NCI-H748 (cell line): Measurements from ENCODE around the gene C1orf146.
"Not testable (repeated sequence)": the region's sequence is repeated elsewhere in the genome, so short reads cannot be mapped to it uniquely, and the experiment has no call there.

Source experiments
- DNase-seq: peaks from one replicate; lab custom pipeline; 2025; ENCODE audit not compliant: unreplicated experiment; lab: John Stamatoyannopoulos, UW

Gene C1orf146, protein sequence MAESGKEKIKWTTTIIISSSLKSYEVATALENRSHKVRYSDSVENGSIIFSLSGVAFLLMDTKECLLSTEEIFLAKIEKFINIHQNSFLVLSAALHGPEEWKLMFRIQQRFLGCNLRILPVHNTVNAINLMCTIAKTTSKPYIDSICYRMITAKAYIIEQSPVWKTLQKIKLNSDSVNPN

DNA sequence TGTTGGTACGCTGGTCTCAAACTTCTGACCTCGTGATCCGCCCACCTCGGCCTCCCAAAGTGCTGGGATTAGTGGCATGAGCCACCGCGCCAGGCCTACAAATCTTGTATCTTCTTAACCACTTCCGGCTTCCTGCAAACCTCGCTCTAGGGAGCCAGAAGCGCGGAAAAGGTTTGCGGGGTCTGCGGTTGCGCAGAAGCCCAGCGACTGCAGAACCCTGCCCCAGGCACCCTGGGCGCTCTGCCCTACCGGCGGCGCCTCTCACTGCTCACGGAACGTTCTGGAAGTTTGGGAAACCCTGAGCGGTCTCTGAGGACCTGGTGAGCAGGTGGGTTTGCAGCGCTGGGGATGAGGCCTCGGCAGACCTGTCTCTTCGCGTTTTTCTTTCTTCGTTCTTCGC lies at the start of gene C1orf146:
Gene C1orf146, plus strand, starts transcription at position 195 of the 400 bp plus-strand sequence. CDS start 13,506 bp downstream, outside the sequence.
- no peak for DNase-seq

DNA sequence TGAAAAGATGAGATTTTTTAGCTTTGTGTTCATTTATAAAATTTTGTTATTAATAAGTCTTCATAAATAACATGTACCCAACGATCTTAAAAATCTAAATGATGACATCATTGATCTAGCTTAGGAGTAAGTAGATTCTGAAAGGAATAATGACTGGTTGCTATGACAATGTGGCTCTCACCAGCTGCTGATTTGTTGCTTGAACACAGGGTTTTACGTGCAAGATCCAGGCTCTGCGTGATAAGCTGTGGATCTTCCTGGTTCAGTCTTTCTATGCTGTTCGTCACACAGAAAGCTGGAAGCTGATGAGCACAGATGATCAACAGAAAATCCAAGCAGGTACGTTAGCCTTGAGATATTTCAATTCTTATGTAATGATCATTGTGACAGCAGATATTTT lies 49.1 kb upstream of the C1orf146 start:
- peak; percentile 73 for DNase-seq

DNA sequence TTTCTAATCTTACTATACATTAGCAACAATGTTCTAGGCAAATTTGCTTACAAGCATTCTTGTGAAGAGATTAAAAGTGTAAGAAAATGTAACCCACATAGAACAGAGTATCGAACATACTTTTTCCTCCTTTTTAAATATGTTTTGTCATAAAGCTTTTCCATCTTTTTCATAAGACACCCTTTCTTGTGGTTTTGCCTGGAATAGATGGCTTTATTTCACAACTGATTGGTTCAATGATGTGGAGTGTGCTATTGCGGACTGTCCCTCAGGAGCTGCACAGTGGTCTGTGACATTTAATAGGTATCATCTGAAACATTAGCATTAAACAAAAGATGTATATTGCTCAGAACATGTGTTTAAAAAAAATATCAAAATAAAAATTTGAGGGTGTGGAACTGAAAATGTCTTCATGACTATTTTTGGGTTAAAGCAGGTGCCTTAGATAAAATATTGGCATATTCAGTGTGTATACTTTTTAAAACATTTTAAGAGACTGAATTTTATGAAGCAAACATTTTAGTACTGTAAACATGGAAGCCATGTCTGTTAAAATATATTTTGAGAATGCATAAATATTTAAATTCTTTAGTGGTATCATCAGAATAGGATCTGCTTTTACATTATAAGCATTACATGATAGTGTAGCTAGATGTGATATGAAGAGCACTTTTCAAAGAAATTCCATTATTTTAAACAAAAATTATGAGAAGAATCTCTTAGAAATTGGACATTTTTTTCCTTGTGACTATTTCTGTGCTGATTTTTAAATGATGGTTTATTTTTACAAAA lies 48.3 kb upstream of the C1orf146 start:
- DNase-seq, result no peak

DNA sequence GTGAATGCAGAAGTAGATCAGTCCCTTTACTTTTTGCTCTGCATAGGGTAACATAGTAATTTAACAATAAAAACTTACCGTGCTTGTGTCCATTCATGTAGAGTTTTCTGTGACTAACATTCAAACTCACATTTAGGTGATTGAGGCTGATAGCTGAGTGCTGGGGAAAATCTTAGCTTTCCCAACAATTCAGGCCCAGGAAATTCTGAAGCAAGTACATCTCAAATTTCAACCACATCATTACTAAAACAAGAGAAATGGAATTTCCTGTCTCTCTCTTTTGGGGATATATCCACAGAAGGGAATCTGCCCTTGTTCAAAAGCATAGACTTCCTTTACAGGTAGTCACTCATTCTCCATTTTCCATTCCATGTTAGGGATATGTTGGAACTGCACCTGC lies 33.1 kb upstream of the C1orf146 start:
- no peak for DNase-seq

DNA sequence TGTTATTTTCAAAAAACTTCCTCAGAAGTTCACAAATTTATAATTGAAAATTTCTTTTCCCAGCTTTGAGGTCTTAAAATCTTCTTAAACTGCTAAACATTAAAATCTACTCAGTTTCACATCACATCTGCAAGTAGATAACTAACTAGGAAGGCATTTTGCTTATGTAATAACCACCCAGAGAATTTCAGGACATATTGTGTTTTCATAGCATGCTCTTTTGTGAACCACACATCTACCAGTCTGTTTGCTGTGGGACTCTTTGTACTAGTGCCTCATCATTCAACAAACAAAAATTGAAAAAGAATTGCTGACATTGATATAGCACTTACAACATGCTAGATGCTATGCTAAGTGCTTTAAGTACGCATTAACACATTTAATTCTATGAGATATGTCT lies 31.6 kb upstream of the C1orf146 start:
- DNase-seq, result no peak

DNA sequence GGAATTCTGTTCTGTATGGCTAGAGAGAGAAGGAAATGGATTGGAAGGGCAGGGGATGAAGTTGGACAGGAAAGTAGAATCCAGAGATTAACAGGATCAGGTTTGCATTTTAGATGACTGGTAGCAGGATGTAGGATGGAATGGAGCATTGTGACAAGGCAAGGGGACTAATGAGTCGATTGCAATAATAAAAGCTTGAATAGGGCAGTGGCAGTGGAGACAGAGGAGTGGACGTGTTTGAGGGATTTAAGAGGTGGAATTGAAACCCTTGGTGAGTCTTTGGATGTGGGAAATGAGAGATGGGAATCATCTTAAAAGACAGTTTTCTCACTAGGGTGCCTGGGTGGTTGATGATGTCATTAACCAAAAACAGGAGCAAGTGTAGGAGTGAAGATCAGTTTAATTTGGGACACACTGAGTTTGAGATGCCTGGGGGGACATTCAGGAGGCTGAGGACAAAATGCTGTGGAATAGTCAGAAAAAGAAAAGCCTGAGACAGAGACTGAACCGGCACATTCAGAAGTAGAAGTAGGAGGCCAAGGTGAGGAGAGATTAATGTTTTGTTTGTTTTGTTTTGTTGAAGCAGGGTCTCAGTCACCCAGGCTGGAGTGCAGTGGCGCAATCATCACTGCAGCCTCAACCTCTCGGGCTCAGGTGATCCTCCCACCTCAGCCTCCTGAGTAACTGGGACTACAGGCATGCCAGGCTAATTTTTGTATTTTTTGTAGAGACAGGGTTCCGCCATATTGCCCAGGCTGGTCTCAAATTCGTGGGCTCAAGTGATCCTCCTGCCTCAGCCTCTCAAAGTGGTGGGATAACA lies 29.1 kb upstream of the C1orf146 start:
- no peak for DNase-seq

DNA sequence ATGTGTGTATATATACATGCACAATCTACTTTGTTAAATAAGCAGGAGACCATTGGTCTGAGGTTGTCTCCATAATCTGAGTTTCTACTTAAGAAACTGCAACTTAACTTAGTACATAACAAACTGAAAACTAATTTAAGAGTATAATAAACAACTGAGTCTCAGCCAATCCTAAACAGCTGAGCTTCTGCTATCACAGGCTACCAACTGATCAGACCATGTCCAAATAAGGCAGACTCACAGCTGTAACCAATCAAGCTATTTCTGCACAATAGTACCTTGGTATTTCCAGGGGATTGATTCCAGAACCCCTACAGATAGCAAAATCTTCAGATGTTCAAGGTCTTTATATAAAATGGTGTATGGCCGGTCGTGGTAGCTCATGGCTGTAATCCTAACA lies 26.0 kb upstream of the C1orf146 start:
- no peak for DNase-seq

DNA sequence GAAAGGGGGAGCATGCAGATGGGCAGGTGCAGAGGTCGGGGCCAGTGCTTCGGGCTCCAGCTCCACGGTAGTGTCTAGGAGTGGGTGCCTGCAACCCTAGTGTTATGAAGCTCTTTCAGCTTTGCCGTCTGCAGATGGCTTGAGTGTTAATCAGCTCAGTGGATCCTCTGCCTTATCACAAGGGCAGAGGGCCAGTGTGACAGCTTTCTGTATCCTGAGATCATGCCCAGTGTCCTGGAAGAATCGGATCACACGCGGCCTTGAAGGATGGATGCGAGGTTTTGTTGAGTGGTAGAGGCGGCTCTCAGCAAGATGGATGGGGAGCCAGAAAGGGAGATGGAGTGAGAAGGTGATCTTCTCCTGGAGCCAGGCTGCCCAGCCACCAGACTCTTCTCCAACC lies 25.5 kb upstream of the C1orf146 start:
- no peak for DNase-seq

DNA sequence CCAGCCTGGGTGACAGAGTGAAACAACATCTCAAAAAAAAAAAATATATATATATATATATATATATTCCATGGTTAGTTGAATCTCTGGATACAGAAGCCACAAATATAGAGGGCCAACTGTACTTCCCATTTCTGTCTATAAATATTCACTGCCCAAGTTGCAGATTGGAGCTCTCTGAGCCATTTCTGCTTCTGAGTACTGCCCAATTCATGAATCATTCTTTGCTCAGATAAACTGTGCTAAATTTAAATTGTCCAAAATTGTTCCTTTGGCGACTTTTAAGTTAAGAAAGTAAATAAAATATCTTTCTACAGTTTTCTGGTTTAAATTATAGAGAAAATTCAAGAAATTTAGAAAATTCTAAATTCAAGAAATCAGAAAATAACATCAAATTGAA lies 23.2 kb upstream of the C1orf146 start:
- no peak for DNase-seq

DNA sequence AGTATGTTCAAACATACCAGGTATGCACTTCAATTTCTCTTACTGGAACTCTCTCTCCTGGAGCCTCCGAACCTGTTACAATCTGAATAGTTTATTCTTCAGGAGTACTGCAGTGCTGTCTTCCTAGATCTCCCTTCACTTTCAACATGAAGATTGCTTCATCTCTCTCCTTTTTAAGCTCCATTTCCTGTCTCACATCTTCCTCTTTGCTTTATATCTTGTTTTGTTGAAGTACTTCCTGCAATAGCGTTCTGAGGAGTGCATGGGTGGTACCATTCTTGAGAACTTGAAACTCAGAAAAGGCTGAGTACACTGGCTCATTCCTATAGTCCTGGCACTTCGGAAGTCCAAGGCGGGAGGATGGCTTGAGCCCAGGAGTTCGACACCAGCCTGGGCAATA lies 15.7 kb upstream of the C1orf146 start:
- no peak for DNase-seq

DNA sequence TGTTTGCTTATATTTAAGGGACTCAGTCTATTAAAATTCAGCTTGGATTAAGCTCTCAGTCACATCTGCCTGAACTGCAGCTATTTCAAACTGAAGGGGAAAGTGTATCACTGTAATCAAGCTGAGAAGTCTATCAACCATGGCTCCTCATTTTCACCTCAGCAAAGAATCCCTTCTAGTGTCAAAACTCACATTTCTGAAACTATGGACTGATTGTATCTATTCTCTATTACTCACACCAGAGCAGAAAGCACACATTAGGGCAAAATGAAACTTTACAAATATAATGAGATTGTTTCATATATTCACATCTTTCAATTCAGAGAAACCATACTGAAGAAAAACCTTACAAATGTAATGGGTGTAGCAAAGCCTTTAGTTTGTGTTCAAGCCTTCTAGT lies 14.6 kb upstream of the C1orf146 start:
- DNase-seq, result no peak

DNA sequence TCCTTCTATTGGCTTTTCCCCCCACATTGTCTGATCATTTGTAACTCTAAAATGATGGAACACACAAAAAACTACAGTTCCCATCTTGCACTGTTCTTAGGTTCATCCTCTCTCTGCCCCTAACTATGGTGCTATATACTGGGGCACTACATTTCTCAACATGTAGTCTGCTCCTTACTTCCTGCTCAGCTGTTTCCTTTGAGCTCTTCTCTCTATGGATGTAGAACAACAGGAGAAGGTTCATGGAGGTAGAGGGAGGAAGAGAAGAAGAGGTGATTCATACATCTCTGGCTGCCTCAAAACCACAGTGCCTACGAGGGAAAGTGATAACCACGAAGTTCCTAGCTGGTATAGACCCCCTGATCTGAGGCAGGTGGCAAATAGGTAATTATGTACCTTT lies 7.0 kb upstream of the C1orf146 start:
- DNase-seq, result no peak

DNA sequence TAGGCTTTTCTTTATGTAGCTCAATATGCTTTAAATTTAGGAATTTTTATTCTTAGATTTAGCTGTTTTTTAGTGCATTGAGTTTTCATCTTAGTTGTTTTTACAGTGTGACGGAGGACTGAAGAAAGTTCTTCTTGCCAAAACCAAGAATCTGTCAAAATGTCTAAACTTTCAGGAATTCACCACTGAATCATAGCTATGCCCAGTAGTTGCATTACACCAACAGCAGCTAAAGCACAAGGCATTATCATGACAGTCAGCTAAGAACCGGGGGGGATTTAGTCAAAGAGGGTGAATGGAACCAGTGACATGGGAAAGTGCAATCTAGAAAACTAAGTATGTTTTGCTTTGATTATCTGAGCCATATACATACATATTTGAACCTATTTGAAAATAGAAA lies 6.5 kb upstream of the C1orf146 start:
- no peak for DNase-seq

DNA sequence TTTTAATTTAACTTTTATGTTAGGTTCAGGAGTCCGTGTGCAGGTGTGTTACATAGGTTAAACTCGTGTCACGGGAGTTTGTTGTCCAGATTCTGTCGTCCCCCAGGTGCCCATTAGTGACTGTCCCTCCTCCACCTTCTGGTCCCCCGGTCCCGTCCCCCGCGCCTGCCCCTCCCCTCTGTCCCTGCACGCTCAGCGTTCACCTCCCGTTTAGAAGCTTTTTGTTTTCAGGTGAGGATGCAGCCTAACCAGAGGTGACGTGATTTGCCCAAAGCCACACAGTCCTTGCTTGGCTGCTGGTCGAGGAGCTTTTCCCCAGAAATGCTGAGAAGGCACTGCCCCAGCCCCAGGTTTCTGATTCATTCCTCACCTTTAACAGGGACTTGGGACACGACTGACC lies 844 bp downstream of the C1orf146 start:
- DNase-seq, result no peak

DNA sequence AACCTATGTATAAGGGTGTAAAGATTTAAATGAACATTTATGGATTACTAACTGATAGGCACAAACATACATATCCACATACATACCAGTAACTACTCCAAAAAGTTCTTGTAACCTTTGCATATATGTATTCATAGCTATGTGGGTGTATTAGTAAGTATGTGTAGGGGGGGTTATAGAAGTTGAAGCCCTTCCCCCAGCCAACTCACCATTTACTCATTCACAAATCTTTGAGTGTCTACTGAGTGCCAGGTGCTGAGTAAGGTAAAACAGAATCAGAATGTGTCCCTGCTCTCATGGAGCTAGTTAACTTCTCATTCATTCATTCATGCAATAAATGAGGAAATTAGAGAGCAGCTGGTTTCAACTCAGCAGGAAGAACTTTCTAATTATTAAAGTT lies 1.3 kb downstream of the C1orf146 start:
- DNase-seq, result no peak

DNA sequence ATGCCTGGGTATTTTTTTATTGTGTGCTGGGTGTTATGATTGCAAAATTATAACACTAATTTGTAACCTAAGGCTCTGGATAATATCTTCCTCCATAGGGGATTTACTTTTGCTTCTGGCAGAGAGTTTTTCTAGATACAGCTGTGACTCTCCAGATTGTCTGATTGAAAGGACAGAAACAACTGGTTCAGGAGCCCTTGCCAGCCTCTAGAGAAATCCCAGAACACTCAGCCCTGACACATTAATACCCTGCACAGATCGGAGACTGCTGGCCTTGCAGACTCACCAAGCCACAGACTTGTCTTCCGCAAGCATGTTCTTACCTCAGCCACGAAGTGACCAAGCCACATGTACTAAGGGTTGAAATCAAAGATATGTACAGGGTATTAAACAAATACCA lies 10.7 kb downstream of the C1orf146 start:
- no peak for DNase-seq

DNA sequence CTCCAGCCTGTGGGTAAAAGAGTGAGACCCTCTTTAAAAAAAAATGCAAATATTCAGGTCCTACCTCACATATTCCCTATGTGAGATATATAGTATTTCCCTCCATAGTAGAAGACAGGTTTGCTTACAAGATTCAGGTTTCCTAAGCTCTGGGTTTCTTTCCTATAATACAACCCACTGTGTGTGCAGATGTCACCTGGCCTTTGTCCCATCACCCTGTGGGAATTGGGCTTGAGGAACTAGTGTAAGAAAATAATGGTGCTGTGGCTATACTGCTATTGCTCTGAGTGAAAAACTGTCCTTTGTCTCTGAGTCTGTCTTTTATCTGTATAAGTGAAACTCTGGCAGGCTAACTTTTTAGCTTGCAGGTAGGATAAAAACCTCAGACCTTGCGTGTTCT lies 13.0 kb downstream of the C1orf146 start:
- DNase-seq, result no peak

DNA sequence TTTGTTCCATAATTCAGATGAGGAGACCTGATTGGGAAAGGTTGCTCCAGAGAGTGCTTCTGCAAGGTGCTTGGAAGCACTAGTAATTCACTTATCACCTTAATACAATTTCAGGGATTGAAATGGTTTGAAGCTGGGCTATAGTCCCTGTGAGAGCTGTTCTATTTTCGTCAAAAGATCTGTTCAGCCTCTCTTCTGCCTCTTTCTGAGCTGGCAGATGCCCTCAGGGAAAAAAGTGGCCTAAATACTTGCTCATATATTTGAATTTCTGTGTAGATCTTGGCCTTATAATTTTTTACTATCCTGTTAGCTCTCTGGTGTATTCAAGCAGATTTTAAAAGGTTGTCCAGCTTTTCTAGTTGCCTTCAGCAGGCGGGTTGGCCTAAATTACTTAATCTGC lies 22.3 kb downstream of the C1orf146 start:
- no peak for DNase-seq

DNA sequence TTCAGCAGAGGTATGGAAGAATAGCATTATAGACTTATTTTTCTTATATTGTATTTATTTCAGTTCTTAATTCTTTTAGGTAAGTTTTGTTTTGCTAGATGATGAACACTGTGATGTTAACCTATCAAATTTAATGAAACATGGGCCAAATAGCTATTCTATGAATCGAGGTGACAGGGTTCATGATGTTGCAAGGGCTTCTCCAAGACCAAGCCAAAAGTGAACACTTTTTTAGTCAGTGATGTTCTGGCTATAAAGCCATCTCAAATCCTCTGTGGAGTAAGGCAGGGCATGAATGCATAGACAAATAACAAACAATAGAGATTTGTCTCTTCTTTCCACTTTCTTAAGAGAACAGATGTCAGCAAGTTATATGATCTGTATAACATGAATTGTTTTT lies 26.7 kb downstream of the C1orf146 start:
- no peak for DNase-seq

DNA sequence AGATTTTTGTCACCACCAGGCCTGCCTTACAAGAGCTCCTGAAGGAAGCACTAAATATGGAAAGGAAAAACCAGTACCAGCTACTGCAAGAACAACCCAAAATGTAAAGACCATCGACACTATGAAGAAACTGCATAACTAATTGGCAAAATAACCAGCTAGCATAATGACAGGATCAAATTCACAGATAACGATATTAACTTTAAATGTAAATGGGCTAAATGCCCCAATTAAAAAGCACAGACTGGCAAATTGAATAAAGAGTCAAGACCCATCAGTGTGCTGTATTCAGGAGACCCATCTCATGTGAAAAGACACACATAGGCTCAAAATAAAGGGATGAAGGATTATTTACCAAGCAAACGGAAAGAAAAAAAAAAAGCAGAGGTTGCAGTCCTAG lies 37.0 kb downstream of the C1orf146 start:
- not testable (repeated sequence) for DNase-seq

DNA sequence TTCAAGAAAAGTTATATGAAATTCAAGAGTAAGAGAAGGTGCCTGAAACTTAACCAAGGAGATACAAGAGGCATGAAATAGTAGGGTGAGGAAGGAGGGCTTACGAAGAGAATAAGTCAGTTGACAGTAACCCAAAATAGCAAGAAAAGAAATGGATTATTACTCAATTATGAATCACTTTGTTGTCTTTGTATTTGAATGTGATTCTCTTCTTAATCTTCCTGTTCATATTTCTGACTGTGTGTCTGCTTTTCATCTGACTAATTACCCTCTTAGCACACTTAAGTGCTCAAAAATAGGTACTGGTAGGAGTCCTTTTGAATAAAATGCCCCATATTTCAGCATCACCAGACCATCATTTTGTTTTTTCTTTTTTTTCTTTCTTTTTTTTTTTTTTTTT lies 41.6 kb downstream of the C1orf146 start:
- DNase-seq, result no peak

DNA sequence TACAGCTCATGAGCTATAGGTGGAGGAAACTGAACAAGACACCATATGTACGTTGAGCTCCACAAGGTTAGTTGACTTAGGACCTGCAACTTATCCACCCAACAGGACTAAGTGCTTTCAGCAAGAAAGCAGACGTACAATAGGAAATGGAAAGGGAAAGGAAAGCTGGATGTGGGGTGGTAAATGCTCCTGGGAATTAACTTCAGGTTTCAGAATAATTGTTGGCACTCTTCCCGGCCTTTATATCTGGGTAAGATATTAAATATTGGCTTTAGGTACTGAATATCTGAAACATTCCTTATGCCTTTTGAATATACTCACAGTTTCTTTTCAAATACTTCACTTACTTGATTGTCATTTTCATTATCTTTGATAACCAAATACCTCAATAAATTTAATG lies 44.8 kb downstream of the C1orf146 start:
- DNase-seq, result no peak
